Stimulated activated CD4-positive, alpha-beta T cell treated with anti-CD3 and anti-CD28 coated beads, Interleukin-12 subunit alpha, Interleukin-12 subunit beta, amount 100 ng/mL, for 48 hours (primary cell): ENCODE measurements around the gene PAQR9.

Source experiments
- DNase-seq, 3 donors: peaks; one replicate each; pipeline ENCODE4 v3.0.0-alpha.2; 2020; ENCODE audit warnings: low read depth in 2 of 3, low spot score in 1 of 3

Gene PAQR9

DNA sequence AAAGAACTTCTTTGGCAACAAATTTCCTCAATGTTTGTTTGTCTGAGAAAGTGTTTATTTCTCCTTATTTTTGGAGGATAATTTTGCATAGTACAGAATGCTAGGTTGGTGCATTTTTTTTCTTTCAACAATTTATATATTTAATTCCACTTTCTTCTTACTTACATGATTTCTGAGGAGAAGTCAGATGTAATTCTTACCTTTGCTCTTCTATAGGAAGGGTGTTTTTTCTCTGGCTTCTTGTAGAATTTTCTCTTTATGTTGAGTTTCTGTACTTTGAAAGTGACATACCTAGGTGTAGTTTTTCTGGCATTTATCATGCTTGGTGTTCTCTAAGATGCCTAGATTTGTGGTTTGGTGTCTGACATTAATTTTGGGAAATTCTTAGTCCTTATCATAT lies 39.8 kb downstream of the PAQR9 start:
- no peak for DNase-seq

DNA sequence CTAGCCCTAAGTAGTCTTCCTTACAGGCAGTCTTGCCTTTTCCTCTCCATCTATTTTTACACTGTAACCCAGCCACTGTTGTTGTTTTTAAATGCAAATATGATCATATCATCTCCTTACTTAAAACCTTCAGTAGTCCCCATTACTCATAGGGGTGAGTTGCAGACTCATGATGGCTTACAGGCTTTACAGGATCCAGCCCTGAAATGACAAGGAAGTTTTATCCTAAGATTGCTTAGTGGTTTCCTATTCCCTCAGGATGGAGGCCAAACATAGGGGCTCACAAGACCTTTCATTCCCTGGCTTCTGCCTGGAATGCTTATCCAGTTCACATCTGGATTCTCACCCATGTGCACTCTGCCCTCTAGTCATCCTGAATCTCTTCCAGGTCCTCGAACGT lies 46.9 kb downstream of the PAQR9 start:
- no peak for DNase-seq

DNA sequence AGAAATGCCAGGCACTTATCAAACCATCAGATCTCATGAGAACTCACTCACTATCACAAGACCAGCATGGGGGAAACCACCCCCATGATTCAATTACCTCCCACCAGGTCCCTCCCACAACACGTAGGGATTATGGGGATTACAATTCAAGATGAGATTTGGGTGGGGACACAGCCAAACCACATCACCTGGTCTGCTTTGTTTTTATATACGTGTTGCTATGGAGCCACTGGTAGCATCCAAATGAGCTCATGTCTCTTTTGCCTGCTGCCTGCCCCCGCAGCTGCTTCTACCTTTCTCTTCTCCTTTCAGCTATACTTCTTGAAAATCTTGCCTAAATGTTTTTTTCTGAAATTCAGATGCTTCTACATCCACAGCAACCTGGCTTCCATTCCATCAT lies 47.8 kb downstream of the PAQR9 start:
- no peak for DNase-seq

- no peak for DNase-seq
These were observed 49.1 kb downstream of the PAQR9 start for GRCh38 chr3:142914286-142914811.

DNA sequence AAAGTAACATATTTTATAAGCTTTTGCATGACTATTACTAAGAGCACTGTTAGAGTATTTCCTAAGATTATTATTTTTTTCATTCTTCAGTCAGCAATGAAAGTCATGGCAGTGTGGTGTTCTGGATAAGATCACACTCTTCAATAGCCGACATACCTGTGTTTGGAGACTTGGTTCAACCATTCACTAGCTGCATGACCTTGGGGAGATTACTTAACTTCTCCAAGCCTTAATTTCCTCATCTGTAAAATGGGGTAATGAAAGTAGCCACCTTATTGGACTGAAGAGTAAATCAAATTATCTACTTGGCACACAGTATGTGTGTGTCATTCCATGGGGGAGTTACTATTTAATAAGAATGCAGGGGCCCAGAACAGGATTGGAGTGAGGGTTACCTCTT lies 50.0 kb downstream of the PAQR9 start:
- DNase-seq, result no peak

GRCh38 chr3:142912402-142913172 lies 50.9 kb downstream of the PAQR9 start:
- no peak for DNase-seq
